Neural cell (in vitro differentiated cells): ENCODE measurements around the gene ATP2A1.

Experiments
- CTCF ChIP-seq: fragments of 450-650 bp; IDR thresholded peaks from 2 replicates; pipeline ENCODE4 v1.5.1; 2014; ENCODE audit warnings: antibody characterized with exemption, mild to moderate bottlenecking, moderate library complexity; ENCODE audit not compliant: poor library complexity, severe bottlenecking
- SMC3 ChIP-seq: fragments of 450-650 bp; conservative IDR thresholded peaks from 2 replicates; pipeline ENCODE4 v1.6.1; 2014; ENCODE audit warnings: antibody characterized with exemption, mild to moderate bottlenecking, moderate library complexity; ENCODE audit not compliant: poor library complexity
- TAF1 ChIP-seq: IDR thresholded peaks from 2 replicates; pipeline ENCODE4 v1.6.1; 2012; ENCODE audit warnings: low read depth

- TF ChIP-seq CTCF (no peak), SMC3 (no peak), TAF1 (no peak)
Observed at GRCh38 chr16:28869201-28869600, 9.1 kb upstream of the ATP2A1 start.
